PC-9 (cell line): Measurements from ENCODE around the gene NTM.

Source experiments
- EZH2 ChIP-seq: fragments of 200-600 bp; sonication (generic); IDR thresholded peaks from 2 replicates; pipeline ENCODE4 v1.8.0; 2017; ENCODE audit warnings: antibody characterized with exemption, low read depth
- TF ChIP-seq, protein P1 (sequence below): fragments of 200-600 bp; sonication (generic); conservative IDR thresholded peaks from 2 replicates; pipeline ENCODE4 v1.6.1; 2017; ENCODE audit warnings: mixed run types, antibody characterized with exemption, mild to moderate bottlenecking, moderate library complexity

DNA sequence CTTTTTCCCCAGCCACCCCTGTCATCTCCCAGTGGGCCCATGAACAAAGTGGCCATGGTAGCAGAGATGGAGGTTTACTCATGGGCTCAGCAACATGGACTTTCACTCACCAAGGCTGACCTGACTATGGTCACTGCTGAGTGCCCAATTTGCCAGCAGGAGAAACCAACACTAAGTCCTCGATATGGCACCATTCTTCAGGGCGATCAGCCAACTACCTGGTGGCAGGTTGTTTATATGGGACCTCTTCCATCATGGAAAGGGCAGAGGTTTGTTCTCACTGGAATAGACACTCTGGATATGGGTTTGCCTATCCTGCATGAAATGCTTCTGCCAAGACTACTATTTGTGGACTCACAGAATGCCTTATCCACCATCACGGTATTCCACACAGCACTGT lies 1009.1 kb downstream of the NTM start:
- no peak for TF ChIP-seq EZH2
- TF ChIP-seq, protein P1, sequence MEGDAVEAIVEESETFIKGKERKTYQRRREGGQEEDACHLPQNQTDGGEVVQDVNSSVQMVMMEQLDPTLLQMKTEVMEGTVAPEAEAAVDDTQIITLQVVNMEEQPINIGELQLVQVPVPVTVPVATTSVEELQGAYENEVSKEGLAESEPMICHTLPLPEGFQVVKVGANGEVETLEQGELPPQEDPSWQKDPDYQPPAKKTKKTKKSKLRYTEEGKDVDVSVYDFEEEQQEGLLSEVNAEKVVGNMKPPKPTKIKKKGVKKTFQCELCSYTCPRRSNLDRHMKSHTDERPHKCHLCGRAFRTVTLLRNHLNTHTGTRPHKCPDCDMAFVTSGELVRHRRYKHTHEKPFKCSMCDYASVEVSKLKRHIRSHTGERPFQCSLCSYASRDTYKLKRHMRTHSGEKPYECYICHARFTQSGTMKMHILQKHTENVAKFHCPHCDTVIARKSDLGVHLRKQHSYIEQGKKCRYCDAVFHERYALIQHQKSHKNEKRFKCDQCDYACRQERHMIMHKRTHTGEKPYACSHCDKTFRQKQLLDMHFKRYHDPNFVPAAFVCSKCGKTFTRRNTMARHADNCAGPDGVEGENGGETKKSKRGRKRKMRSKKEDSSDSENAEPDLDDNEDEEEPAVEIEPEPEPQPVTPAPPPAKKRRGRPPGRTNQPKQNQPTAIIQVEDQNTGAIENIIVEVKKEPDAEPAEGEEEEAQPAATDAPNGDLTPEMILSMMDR = no peak
